AG09319 (cell line): ENCODE measurements around the gene SCN8A.

Experiments
- DNase-seq: peaks from one replicate; pipeline ENCODE4 v3.0.0-alpha.2; 2010; ENCODE audit warnings: low read depth; ENCODE audit errors: extremely low read depth
- CTCF ChIP-seq: IDR thresholded peaks from 2 replicates; pipeline ENCODE4 v1.5.1; 2011; ENCODE audit warnings: low read depth, mild to moderate bottlenecking, inconsistent platforms, low read length, moderate library complexity

SCN8A gene

DNA sequence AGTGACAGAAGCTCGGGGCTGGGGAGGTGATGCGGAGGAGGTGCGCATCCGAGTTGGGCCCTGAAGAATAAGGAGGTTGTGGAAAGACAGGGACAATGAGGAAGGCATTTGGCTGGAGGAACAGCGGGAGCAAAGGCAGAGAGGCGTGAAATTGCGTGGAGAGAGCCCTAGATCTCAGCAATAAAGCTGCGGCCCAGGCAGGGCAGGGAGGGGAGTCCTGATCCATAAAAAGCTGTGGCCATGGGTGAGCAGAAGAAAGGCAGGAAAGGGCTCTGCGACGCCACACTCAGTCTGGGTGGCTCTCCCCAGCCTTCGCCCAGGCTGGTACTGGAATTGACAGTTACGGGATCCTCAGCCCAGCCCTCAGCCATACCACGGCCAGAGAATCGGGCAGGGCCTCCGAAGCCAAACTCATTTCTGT, 255.2 kb downstream of the SCN8A start:
- no peak for TF ChIP-seq CTCF
- DNase-seq, result no peak

DNA sequence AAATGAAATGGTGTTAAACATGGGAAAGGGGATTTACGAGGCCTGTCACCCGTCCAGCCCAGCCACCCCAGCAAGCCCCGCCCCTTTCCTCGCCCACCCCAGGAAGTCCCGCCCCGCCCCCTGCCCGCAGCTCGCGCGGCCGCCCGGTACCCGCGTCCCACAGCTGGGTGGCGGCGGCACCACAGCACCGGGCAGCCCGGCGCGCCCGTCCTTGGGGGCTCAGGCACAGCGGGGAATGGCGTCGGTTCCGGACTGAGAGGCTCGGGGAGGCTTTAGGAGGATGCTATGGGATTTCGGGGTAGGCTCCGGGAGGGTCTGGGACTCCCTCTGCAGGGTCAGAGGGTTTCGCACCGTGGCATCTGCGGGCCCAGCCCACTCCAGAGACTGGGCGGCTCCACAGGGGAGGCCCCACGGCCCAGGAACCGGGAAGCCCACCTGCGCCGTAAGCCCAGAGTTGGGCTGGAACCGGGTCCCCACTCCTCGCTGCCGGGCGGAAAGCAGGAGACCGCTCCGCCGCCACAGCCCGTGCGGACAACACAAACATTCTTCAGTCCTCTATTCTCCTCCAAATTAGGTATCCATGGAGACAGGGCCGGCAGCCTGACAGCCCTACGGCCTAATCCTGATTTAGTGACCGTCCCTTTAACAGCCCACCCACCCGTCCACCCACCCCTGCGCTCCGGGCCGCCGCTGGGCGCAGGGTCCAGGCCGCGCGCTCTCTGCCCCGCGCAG, 256.0 kb downstream of the SCN8A start:
- DNase-seq, result no peak
- no peak for TF ChIP-seq CTCF

- DNase-seq, result no peak
- TF ChIP-seq CTCF, result no peak
These were observed 256.8 kb downstream of the SCN8A start for GRCh38 chr12:51847643-51848325.

DNA sequence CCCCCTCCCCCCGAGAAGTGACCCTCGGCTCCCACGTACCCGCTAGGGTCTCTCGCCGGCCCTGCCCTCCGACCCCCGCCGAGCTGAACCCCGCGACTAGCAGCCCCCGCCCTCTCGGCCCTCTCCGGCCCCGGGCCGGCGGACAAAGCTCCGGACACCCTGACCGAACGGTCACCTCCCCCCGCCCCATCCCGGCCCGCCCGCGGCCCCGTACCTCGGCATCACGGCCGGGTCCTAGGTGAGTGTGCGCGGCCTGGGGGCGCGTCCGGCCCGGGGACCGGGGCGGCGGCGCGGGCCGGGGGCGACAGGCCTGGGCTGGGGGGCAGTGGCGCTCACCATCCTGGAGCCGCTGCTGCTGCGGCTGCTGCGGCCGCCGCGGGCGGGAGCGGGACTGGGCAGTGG, 257.3 kb downstream of the SCN8A start, which contains the start of gene FIGNL2:
Gene FIGNL2 (minus strand): TSS at position 393 of the 402 bp plus-strand sequence. CDS start 26,305 bp downstream, outside the sequence.
- TF ChIP-seq CTCF, result no peak
- DNase-seq, result no peak

- no peak for TF ChIP-seq CTCF
- DNase-seq, result no peak
These were observed 258.1 kb downstream of the SCN8A start for GRCh38 chr12:51848841-51849735.

DNA sequence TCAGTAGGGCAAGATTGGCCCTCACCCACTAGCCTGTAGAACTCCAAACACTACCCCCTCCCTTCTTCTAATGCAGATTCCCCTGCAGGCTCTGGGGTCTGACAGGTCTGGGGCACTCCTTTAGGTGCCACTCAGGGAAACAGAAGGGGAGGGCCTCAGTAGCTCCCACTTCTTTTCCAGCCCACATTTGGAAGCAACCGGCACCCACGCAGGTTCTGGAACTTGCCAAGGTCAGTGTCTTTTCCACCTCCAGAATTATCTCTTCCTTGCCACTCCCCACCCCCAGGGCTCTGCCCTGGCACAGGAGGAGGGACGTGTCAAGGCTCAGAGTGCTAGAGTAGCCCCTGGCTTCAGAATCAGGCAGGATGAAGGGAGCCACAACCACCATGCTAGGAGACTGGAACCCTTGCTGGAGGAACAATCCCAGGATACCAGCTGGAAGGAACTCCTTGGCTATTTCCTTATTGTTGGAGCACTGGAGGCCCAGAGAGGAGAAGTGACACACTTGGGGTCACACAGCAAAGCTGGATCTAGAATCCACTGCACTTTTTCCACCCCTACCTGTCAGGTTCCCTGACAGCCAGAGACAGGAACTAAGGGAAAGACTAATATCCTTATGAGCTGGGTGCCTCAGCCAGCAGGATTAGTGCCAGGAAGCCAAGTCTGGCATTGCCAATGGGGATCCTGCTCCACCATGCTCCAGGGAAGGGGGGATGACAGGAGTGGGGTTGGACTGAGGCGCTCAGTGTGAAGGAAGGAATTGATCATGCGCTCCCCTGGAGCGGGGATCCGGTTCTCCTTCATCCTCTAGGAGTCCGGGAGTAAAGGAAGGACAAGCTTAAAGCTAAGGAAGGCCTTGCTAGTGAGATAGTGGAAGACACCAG, 259.3 kb downstream of the SCN8A start:
- no peak for DNase-seq

More for the DNA sequence above, 259.3 kb downstream of the SCN8A start:
- no peak for TF ChIP-seq CTCF
